ENCODE measurements around the gene RNF213. TPM values are rescaled to one million over a fixed set of nuclear protein-coding genes. Genes with fewer than 3 reads are reported as not detected.

The RNF213 gene
- total RNA-seq, 6 experiments from 2014 or later = 59.1 to 87.7 (median 73.0) TPM

DNA sequence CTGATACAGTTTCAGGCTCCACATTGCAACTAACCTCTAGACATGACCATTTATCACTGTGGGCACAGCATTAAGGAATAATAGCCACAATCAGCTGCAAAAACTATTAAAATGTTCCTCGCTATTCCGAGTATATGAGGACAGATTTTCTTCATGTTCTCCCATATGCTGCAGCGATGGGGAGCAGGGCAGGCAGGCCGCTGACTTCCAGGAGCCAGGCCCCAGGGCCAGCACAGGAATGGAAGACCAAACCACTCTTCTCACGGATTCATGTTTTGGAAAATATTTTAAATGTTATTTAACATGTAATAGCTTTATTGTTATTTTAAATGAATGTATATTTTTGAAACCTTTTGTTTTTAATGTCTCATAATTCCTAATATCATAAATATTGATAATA lies 110.5 kb downstream of the RNF213 start:
- Histone ChIP-seq H3K9me3 (no peaks in the 10 kb centered on the region), H3K27ac (no peak overlapping the region), H3K4me3 (no peak overlapping the region), H3K4me1 (no peaks in the 10 kb centered on the region), H3K36me3 (peaks cover 35 to 95% (median 58%) of the 10 kb centered on the region in 4 donors), H3K27me3 (no peaks in the 10 kb centered on the region)
- TF ChIP-seq, protein P1, sequence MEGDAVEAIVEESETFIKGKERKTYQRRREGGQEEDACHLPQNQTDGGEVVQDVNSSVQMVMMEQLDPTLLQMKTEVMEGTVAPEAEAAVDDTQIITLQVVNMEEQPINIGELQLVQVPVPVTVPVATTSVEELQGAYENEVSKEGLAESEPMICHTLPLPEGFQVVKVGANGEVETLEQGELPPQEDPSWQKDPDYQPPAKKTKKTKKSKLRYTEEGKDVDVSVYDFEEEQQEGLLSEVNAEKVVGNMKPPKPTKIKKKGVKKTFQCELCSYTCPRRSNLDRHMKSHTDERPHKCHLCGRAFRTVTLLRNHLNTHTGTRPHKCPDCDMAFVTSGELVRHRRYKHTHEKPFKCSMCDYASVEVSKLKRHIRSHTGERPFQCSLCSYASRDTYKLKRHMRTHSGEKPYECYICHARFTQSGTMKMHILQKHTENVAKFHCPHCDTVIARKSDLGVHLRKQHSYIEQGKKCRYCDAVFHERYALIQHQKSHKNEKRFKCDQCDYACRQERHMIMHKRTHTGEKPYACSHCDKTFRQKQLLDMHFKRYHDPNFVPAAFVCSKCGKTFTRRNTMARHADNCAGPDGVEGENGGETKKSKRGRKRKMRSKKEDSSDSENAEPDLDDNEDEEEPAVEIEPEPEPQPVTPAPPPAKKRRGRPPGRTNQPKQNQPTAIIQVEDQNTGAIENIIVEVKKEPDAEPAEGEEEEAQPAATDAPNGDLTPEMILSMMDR (IDR thresholded peaks at IDR 0.05) = no peak
- no peak for TF ChIP-seq POLR2A (IDR thresholded peaks at IDR 0.05)
- intact Hi-C loops (cut with DNase I) = no loop called here
- ATAC-seq (no peak), DNase-seq (peak in 1 of 3 donors; percentile 3)
- WGBS (ENCODE audit: insufficient coverage, low coverage, low lambda C conversion rate, missing lambda C conversion rate) = 84% methylated on average over 5 of the region's 5 CpGs

DNA sequence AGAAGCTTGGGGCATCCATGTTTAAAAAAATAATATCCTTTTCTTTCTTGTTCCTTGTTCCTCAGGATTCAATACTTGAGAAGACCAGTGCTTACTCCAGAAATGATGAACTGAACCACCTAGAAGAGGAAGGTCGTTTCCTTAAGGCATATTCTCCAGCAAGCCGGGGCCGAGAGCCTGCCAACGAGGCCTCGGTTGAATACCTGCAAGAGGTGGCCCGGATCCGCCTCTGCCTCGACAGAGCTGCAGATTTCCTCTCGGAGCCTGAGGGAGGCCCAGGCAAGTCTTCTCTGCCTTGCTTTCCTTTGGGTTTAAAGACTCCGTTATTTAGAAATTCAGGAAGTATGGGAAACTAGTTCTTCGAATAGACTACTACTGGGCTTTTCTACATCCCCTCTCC lies 111.8 kb downstream of the RNF213 start:
- ATAC-seq = no peak
- TF ChIP-seq, protein P1 (IDR thresholded peaks at IDR 0.05) = no peak
- TF ChIP-seq POLR2A (IDR thresholded peaks at IDR 0.05) = no peak
- DNase-seq = peak in 1 of 3 donors; percentile 4
- no peak overlapping the region for H3K27ac ChIP-seq
- H3K9me3 ChIP-seq = no peaks in the 10 kb centered on the region
- intact Hi-C loops (cut with DNase I) = no loop called here
- H3K36me3 ChIP-seq = peaks cover 32 to 96% (median 59%) of the 10 kb centered on the region in 4 donors
- H3K27me3 ChIP-seq = no peaks in the 10 kb centered on the region
- no peaks in the 10 kb centered on the region for H3K4me1 ChIP-seq
- WGBS (ENCODE audit: insufficient coverage, low coverage, low lambda C conversion rate, missing lambda C conversion rate) = 91% methylated on average over 10 of the region's 11 CpGs
- no peak overlapping the region for H3K4me3 ChIP-seq

DNA sequence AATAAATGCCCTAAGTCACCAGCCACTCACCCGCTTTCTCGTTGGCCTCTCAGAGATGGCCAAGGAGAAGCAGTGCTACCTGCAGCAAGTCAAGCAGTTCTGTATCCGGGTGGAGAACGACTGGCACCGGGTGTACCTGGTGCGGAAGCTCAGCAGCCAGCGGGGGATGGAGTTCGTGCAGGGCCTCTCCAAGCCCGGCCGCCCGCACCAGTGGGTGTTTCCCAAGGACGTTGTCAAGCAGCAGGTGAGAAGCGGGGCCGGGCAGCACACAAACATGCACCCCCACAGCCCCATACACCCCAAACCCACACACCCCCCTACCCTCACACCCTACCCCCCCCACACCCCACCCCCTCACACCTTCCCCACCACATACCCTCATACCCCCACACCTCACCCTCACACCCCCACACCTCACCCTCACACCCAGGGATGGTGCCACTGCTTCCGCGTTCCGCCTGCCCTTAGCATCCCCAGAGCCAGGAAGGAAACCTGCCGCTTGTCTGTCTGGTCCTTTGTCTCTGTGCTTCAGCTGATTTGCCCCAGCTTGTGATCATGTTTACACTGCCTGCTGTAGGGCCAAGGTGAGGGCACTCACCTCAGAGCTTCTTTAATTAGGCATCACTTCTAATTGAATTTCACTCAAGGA lies 112.4 kb downstream of the RNF213 start:
- peak in 1 of 3 donors; percentile 14 for DNase-seq
- H3K36me3 ChIP-seq = peaks cover 26 to 96% (median 59%) of the 10 kb centered on the region in 4 donors
- H3K4me1 ChIP-seq = no peaks in the 10 kb centered on the region
- no peak for TF ChIP-seq POLR2A (IDR thresholded peaks at IDR 0.05)
- TF ChIP-seq, protein P1 (IDR thresholded peaks at IDR 0.05) = no peak
- H3K9me3 ChIP-seq = no peaks in the 10 kb centered on the region
- intact Hi-C loops (cut with DNase I) = no loop called here
- H3K4me3 ChIP-seq = no peak overlapping the region
- WGBS (ENCODE audit: insufficient coverage, low coverage, low lambda C conversion rate, missing lambda C conversion rate) = 85% methylated on average over 12 of the region's 18 CpGs
- no peaks in the 10 kb centered on the region for H3K27me3 ChIP-seq
- no peak overlapping the region for H3K27ac ChIP-seq
- peak in 1 of 4 donors; percentile 31 for ATAC-seq

DNA sequence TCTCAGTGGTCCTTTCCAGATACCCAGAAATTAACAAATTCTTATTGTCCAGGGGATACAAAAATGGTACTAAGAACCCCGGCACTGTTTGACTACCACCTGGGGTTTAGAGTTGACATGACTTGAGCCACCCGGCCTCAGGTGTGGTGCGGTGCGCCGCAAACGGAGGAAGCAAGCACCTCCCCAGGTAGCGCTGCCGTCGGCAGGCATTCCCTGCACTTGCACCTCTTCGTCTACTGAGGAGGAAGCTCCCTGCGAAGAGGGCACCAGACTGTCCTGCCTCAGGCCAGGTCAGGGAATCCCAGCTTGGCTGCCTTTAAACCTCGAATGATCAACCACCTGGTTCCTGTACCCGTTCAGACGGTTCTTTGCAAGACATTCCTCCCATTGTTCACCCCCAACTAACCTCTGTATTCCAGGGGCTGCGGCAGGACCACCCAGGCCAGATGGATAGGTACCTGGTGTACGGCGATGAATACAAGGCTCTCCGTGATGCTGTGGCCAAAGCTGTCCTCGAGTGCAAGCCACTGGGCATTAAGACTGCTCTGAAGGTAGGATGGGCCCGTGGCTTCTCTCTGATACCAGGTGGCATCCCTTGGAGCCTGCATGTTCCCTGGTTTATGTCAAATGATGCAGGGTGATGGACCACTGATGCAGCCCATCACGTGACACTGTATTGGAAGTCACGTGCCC lies 113.5 kb downstream of the RNF213 start:
- Histone ChIP-seq H3K4me1 (no peaks in the 10 kb centered on the region), H3K27me3 (no peaks in the 10 kb centered on the region), H3K27ac (no peak overlapping the region), H3K36me3 (peaks cover 23 to 96% (median 59%) of the 10 kb centered on the region in 4 donors), H3K4me3 (no peak overlapping the region), H3K9me3 (no peaks in the 10 kb centered on the region)
- ATAC-seq (peak in 1 of 4 donors; percentile 14), DNase-seq (peak in 2 of 3 donors; percentile 11 to 32)
- intact Hi-C loops (cut with DNase I) = no loop called here
- TF ChIP-seq, protein P1 (IDR thresholded peaks at IDR 0.05) = no peak
- no peak for TF ChIP-seq POLR2A (IDR thresholded peaks at IDR 0.05)
- 91% methylated on average over 7 of the region's 22 CpGs for WGBS (ENCODE audit: insufficient coverage, low coverage, low lambda C conversion rate, missing lambda C conversion rate)
